Activated CD4-positive, alpha-beta T cell treated with anti-CD3 and anti-CD28 coated beads for 4 hours (primary cell): ENCODE results near the gene CDCP2.

ENCODE experiments used
- DNase-seq, 2 donors: peaks; one replicate each; pipeline ENCODE4 v3.0.0-alpha.2; 2020

Gene CDCP2

DNA sequence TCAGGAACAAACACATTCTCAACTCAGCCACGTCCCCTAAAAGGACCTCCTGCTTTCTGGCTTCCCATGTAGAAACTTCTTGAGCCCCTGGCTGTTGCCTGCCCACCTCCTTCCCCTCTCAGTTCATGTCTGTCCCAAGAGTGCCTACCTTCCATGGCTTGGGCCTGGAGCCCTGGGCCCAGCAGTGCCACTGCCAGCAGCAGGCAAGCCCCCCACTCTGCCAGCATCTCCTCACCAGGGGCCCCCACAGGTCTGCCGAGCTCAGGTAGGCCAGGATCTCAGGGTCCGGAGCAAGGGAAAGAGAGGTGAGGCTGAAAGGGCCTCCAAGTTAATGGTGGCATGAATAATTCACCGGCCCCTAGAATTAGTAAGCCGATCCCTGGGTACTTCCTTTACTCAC, at the start of gene CDCP2:
CDCP2 (minus strand) TSS at position 305 of the 400 bp plus-strand sequence; CDS start at position 227, 78 bp downstream.
- no peak for DNase-seq

DNA sequence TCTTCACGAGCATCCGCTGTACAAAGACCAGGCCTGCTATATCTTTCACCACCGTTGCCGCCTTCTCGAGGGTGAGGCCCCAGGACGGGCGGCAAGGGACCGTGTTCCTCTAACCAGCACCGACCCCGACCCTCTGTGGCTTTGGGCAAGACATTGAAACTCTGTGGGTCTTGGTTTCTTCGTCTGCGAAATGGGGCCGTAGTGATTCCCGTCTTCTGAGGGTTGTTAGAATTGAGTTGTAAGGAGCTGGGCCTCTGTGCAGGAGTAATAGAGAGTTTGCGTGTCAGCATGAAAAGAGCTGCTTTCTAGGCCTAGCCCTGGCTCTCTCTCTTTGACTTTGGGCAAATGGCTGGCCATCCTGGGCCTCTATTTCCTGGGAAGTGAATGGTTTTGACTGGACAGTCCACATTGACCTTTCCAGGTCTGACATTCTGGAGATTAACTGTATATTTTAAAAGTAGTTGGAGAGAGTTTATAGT, 47.8 kb upstream of the CDCP2 start:
- DNase-seq = no peak

DNA sequence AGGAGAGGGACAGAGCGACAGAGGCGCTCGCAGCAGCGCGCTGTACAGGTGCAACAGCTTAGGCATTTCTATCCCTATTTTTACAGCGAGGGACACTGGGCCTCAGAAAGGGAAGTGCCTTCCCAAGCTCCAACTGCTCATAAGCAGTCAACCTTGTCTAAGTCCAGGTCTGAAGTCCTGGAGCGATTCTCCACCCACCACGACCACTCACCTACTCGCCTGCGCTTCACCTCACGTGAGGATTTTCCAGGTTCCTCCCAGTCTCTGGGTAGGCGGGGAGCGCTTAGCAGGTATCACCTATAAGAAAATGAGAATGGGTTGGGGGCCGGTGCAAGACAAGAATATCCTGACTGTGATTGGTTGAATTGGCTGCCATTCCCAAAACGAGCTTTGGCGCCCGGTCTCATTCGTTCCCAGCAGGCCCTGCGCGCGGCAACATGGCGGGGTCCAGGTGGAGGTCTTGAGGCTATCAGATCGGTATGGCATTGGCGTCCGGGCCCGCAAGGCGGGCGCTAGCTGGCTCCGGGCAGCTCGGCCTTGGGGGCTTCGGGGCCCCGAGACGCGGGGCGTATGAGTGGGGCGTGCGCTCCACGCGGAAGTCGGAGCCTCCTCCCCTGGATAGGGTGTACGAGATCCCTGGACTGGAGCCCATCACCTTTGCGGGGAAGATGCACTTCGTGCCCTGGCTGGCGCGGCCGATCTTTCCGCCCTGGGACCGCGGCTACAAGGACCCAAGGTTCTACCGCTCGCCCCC, 47.1 kb upstream of the CDCP2 start, which contains the start of the genes CYB5RL and MRPL37:
CYB5RL (minus strand) TSS at position 266 of the 754 bp plus-strand sequence. CDS start 4,414 bp downstream, outside the sequence.
MRPL37 (plus strand) TSS at position 403 of the 754 bp plus-strand sequence; CDS start at position 480, 77 bp downstream.
- peak; percentile 88 to 90 for DNase-seq

DNA sequence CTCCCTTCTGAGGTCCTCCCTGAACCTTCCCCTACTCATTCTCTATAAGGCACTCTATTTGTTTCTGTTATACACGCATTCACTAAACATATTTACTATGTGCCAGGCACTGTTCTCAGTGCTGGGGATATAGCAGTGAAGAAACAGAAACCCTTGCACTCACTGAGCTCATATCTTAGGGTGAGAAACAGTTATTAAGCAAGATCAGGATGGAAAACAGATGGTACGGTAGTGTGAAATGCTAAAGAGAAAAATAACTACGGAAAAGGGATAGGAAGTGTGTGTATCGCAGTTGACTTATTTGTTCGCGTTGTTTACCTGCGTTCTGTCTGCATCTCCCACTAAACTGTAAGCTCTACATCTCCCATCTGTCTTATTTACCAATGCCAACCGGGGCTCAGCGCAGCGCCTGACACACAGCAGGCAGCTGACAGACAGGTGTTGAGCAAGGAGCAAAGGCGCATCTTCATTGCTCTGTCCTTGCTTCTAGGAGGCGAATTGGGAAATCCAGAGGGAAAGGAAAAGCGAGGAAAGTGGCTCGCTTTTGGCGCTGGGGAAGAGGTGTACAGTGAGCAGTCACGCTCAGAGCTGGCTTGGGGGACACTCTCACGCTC, 46.5 kb upstream of the CDCP2 start:
- no peak for DNase-seq

DNA sequence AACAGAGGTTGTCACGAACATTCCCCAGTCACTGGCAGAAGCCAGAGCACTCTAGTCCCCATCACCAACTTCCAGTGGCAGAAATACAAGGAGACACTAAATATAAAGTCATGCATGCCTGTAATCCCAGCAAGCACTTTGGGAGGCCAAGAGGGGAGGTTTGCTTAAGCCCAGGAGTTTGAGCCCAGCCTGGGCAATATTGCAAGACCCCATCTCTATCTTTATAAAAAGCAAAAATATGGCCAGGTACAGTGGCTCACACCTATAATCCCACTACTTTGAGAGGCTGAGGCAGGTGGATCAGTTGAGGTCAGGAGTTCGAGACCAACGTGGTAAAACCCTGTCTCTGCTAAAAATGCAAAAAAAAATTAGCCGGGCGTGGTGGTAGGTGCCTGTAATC, 40.7 kb upstream of the CDCP2 start:
- DNase-seq = no peak

DNA sequence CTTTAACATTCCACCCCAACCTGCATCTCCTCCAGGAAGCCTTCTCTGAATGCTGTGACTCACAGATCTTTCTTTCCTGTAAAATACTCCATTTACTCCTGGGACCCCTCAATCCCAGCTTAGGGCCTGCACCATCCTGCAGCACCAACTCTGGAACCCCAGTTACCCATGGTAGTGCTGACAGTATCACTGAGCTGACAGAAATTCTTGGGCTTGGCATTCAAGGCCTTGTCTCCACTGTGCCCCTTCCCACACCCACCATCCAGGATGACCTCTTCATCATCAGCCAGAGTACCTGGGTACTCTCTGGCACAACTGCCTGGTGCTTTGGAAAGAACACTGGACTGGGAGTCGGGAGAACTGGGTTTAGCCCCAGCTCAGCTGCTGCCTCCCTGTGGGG, 38.7 kb upstream of the CDCP2 start:
- DNase-seq = no peak

DNA sequence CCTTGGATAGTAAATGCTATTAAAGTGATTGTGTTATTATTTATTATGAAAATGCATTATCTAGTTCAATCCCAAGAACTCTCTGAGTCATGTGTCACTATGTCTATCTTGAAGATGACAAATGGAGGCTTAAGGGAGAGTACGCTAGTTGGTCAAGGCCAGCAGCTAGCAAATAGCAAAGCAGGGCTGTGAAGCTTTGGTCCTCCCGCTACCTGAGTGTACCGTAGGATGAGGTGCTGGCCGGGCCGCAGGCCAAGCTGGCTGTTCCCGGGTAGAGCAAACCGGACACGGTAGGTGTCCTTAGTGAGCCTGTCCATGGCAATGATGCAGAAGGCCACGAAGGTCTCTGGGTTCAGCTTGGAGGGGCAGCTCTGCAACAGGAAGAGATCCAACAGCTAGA, 37.7 kb upstream of the CDCP2 start:
- no peak for DNase-seq

DNA sequence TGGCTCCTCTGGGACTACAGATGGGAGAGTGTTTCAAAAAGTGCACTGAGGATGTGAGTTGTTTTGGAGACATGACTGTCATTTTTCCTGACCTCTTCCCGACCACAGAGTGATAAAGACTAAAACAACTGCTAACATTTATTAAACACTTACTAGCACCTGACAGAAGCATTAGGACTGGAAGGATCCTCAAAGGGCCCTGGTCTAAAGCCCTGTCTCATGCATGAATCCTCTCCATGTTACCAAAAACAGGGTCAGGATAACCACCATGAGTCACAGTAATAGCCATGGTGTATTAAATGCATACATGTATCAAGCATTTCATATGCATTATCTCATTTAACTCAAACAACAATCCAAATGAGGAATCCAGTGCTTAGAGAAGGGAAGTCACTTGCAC, 35.5 kb upstream of the CDCP2 start:
- DNase-seq = no peak

DNA sequence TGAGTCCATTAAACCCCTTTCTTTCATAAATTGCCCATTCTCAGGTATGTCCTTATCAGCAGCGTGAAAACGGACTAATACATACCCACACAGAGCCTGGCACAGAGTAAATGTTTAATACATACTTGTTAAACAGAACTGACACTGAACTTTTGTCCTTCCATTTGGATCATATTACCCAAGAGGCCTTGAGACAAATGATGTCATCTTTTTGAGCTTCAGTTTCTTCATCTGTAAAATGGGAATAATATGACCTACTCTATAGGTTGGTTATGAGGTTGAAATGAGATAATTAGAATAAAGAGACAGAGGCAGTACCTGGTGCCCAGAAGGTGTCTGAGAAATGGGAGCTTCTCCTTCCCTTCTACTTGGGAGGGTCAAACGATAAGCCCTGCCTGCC, 33.3 kb upstream of the CDCP2 start:
- DNase-seq = no peak

DNA sequence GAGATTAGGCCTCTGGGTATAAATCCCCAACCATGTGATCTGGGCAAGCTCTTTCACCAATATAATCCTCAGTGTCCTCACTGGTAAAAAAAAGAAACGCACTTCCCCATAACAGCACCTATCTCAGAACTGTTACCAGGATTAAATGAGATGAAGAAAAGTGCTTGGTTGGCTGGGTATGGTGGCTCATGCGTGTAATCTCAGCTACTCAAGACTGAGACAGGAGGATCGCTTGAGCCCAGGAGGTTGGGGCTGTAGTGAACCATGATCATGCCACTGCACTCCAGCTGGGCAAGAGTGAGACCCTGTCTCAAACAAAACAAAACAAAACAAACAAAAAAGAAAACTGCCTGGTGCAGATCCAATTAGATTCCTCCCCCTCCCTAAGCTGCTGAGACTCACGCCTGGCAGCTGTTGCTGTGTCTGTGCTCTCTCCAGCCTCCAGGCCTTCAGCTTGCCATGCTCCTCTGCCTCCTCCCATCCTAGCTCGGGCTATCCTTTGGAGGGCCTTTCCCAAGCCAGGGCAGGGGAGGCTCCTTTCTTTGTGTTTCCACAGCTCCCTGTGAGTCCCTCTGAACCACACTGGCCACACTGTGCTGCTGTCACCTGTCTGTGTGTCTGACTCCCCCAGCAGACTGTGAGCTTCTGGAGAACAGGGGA, 28.0 kb upstream of the CDCP2 start:
- no peak for DNase-seq

DNA sequence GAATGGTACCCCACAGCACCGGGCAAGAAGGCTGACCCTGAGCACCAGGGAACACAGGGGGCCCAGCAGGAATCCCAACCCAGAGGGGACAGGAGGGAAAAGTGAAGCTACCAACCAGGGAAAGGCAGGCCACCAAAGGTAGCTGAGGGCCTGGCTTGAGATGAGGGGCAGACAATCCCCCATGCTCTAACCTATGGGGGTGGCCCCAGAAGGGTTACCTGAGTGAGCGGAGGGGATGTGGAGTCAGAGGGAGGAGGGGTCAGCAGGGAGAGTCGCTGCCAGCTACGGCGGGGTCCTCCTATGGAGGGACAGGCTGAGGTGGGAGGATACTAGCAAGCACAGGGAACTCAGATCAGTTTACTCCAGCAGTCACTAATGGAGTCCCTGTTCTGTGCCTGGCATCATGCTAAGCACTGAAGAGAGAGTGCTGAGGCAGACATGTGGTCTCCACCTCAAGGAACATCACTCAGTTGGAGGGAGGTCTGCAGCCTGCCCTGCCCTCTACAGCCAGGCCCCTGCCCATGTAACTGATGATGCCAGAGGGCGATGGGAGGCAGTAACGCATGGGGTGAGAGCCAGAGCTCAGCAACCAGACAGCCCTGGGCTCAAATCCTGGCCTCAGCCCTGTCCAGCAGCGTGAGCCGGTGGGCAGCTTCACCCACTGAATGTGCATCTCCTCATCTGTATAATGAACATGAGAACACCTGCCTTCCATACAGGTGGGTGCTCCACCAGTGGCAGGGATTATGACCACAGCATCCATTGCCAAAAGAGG, 25.7 kb upstream of the CDCP2 start:
- DNase-seq = no peak

DNA sequence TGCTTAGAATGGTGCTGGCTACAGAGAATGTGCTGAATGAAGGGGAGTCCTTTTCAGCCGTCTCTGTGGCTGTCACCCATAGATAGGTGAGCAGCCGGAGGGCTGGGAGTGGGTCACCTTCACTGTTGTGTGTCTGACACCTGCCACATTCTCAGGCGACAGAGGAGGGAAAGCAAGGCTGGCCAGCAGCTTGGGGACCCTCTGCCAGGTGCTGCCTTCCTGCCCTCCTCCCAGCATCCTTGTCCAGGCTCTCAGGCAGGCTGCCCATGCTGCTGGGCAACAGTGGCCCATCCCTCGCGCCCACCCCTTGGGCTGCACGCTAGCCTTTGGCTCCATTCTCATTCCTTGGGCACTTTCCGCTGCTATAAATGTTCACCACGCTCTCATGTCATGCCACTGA, 24.9 kb upstream of the CDCP2 start:
- no peak for DNase-seq

DNA sequence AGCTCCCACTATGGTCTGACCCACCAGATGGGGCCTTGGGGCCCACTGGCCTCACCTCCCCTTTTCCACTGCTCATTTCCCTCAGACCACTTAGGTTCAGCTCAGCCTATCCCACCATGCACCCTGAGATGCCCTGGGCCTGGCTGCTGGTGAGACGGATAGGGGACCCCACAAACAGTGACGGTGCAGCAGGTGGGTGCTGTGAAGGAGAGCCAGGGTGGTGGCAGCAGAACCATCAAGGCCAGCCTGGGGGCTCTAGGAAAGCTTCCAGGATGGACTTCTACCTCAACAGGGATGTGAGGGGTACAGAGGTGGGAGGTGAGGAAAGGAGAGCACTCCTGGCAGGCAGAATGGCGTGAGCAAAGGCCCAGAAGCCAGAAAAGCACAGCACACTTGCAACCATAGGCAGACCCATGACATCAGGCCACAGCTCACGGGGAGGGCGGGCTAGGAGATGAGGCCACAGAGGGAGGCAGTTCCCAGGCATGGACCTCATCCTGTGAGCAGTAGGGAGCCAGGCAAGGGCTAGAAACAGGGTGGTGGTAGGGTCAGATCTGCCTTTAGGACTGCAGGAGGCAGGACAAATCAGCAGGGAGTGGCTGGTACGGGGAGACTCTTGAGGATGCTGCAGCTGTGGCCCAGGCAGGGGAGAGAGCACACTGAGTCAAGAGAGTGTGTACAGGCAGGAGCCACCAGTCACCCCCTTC, 24.0 kb upstream of the CDCP2 start:
- DNase-seq = no peak

DNA sequence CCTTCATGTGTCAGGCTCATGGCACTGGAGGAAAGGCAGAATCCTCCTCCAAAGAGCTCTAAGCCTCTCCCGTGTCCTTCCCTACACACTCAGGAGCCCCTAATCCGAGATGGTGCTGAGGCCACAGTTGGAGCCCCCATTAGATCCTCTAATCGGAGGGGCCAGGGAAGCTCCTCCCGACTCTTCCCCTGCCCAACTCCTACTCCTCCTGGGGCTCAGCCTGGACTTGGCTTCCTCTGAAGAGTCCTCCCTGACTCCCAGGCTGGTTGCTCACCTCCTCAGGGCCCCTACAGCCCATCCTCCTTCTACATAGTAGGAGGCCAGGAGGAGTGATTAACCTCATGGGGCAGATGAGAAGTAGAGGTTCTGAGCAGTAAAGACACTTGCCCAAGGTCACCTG, 21.3 kb upstream of the CDCP2 start:
- DNase-seq = no peak

DNA sequence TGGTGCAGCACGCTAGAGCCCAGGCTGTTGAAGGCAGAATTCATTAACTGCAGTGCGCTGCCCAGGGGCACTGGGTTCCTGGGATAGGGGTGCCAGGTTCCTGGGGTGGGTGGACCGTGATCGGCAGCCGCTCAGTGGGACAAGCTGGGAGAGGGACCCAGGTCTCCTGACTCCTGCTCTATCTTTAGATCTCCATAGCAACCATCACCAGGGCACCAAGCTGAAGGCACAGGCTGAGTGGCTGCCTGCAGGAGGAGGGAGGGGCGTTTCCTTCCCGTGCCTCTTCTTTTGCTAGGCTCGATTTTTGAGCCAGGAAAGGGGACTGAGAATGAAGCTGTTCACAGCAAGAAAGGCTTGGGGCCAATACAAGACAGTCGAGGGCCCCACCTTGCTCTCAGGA, 20.9 kb upstream of the CDCP2 start:
- DNase-seq = no peak

DNA sequence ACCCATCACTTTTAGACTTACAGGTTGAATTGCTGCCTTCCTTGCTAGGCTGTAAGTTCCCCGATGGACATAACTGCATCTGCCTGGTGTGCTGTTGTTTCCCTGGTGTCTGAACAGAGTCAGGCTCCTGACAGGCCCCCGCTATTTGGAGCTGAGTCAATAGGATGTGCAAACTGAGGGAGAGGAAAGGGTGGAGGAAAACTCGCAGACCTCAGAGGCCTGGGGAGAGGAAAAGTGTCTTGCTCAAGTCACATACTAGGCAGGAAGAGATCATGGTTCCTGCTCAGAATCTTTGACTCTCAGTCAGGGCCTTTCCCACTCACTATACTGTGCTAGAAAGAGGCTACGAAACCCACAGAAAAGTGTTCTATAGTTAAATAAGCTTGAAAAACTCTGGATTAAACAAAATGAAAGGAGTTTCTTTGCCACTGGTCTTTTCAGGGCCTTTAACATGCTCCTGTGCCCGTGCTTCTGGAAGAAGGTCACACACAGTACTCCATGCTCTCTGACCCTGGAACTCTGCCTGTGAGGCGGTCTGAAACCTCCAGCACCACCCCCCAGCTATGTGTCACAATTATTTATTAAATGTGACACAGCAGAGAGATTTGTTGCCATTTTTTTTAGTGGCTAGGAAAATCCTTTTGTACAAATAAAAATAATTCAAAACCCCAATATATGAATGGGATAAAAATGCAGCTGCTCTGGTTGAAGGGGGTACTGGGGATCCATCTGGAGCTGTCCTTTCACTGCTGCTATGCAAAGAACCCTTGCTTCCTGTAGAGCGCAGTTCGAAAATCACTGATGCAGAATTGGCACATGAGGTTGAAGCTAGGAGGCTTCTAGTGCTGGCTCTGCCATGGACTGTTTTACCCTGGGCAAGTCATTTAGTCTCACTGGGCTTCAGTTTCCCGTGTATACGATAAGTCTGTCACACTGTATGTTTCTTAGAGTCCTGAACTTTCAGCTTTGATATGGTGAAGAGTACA, 20.1 kb upstream of the CDCP2 start:
- DNase-seq = no peak

DNA sequence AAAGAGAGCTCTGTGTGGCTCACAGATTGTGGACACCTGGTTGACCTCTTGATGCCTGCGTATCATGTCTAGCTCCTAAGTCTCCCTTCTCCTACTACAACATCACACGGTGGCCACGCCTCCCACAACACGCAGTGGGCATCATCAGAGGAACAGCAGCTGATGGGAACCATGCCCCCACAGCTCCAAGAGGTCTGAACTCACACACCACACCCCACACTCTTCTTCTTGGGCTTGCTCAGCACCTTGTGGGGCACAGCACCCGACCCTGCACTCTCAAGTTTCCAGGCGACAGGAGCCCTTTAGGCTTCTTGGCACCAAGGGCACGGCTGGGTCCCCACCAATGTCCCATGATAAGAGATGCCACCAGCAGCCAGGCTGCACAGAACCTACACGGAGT, 18.8 kb upstream of the CDCP2 start:
- no peak for DNase-seq

DNA sequence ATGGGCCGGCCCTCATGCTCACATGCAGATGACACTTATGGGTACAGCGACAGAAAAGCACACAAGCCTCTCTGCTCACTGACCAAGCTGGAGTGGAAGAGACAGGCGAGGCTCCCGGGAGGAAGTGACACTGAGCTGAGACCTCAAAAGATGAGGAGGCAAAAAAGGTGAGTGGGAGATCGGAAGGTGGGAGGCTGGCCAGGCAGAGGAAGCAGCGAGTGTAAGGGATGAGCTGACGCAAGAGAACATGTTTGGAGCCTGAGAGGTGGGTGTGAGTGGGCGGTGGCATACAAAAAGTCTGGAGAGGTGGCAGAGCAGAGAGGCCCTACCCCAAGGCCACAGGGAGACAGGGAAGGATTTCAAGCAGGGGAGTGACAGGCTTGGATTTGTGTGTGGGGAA, 18.2 kb upstream of the CDCP2 start:
- peak in 1 of 2 donors; percentile 11 for DNase-seq

DNA sequence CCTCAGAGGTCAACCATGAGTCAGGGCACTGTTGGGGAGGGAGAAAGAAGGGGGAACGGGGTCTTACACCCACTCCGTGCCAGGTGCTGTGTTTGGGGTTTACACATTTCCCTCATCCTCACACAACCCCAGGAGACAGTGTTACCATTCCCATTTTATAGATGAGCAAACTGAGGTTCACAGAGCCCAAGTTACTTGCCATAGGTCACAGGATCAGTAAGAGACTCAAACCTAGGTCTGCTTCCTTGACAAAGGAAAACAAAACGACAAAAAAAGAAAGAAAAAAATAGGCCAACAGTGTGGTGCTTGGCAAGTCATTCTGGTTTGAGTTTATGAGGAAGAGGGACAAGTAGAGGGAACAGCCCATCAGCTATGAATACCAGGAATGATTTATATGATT, 16.3 kb upstream of the CDCP2 start:
- DNase-seq = no peak

DNA sequence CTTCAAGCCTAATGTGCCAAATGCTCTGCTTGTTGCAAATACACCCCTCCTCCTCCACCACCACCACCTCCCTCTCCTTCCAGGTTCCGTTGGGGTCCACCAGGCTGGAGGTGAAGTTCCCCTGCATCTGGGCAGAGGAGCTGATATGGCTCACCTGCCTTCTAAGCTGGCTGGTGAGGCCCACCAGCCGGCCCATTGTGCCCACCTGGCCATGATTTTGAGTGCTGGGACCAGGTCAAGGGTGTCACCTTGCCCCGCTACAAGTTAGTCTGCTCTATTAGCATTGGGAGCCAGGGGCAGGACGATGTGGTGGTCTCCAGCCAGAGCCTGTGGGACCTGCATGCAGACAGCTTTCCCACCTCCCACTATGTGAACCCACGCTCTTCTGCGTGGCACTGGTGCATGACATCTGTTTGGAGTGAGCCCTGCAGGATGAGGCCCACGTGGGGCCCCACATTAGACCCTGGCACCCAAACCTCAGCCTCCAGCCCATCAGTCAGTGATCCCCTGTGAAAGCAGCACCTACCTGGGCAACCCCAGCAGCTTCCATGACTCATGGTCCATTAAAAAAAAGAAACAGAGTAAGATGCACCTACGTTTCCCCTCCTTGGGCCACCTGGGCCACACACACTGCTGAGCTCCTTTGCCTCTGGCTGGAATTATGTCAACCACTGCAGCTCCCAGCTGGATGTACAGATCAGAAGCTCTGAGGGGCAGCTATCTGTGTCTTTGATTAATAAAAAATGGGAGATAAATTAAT, 15.6 kb upstream of the CDCP2 start:
- DNase-seq = no peak
